ENCODE data around the gene TAS2R40.
"Not testable (repeated sequence)": the region's sequence is repeated elsewhere in the genome, so short reads cannot be mapped to it uniquely, and the experiment has no call there.

TAS2R40 gene

DNA sequence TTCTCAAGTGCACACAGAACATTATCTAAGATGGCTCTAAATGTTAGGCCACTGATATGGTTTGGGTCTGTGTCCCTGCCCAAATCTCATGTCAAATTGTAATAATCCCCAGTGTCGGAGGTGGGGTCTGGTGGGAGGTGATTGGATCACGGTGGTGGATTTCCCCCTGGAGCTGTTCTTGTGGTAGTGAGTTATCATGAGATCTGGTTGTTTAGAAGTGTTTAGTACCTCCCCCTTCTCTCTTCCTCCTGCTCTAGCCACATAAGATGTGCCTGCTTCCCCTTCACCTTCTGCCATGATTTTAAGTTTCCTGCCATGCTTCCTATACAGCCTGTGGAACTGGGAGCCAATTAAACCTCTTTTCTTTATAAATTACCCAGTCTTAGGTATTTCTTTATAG, 30.2 kb downstream of the TAS2R40 start:
- DNase-seq, result no peak

DNA sequence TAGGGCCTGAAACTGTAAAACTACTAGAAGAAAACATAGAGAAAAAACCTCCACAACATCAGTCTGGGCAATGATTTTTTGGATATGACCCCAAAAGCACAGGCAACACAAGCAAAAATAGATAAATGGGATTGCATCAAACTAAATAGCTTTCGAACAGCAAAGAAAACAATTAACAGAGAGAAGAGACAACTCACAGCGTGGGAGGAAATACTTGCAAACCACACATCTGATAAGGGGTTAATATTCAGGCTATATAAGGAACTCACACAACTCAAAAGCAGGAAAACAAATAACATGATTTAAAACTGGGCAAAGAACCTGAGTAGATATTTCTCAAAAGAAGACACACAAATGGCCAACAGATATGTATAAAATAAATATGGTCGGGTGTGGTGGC, 33.7 kb downstream of the TAS2R40 start:
- DNase-seq, result no peak

DNA sequence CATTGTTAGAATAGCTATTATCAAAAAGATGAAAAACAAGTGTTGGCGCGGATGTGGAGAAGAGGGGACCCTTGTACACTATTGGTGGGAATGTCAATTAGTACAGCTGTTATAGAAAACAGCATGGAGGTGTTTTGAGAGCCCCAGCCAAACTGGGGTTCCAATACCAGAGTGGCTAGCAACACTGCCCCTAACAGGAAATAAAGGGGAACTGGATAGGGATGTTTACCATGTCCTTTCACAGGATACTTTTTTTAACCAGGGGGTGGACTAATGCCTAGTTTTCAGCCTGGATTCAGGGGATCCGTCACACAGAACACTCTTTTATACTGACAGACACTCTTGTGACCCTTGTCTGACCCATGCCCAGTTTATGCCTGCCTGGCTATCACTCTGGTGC, 34.5 kb downstream of the TAS2R40 start:
- DNase-seq, result no peak

DNA sequence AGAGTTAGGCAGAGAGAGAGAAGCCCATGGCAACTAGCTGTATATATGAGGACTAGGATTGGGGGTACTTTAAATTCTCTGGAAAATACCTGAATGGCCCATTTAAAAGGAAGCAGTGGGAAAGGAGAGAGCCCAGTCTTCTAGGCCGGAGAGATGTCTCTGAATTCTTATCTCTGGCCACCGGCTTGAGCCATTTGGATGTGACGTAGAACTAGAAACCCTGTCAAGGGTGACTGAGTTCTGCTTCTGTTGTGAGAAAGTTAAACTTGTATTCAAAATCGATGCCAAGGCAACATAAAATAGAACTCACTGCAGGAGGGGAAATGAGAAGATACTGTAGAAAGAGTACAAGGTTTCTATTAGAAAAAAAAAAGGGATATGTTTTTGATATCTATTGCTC, 35.1 kb downstream of the TAS2R40 start:
- DNase-seq, result no peak

DNA sequence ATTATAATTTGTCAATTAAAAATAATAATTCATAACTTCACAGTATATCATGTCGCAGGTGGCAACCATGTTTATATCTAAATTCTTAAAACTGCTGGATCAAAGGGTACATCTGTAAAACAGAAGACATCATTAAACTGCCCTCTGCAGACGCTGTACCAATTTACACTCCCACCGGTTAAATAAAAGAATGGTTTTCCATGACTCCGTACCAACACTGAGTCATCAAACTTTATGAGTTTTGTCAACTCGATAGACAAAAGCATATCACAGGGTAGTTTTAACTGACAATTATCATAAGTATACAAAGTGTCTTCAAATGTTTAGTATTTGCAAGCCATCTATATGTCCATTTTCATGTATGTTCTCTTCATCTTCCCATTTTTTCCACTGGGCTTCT, 35.7 kb downstream of the TAS2R40 start:
- no peak for DNase-seq

DNA sequence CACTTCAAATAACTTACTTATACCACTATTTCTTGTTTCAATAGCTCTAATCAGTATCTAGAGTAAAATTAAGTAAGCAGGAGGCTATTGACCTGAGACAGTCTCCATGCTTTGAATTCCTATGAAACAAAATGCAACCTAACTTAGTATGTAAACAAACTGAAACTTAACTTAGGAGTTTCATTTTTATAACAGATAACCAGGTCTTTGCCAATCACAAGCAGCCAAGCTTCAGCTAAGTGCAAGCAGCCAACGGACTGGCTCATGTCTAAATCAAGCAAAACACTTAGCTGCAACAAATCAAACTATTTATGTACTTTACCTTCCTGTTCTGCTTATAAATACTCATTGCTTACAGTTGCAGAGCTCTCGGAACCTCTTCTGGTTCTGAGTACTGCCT, 37.0 kb downstream of the TAS2R40 start:
- no peak for DNase-seq

DNA sequence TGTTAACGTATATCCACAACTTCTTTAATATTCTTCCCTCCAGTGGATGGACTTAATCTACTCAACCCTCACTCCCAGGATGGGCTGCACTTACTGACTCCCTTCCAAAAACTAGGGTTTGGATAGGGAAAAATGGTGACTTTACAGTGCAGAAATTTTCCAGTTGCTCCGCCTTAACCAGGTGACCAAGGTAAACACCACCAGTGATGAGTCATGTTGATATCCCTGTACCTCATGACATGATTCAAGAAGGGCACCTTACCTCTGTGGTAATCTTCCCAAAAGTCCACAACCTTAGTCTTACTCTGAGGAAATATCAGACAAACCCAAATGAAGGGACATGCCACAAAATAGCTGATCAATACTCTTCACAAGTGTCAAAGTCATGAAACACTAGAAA, 37.9 kb downstream of the TAS2R40 start:
- no peak for DNase-seq

DNA sequence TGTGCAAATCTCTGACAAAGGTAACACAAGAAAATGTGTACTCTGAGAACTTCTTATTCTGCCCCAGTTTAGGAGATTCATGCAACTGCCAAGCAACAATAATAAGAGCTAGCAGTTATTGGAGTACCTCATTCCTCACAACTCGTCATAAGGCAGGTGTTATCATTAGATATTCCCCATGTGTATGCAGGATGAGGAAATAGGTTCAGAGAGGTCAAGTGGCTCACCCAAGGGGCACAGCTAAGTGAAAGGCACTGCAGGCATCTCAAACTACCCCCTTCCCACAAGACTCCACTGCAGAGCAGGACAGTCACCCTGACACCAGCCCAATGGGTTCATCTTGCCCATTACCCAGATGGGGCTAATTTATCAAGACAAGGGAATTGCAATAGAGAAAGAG, 40.1 kb downstream of the TAS2R40 start:
- DNase-seq, result no peak

DNA sequence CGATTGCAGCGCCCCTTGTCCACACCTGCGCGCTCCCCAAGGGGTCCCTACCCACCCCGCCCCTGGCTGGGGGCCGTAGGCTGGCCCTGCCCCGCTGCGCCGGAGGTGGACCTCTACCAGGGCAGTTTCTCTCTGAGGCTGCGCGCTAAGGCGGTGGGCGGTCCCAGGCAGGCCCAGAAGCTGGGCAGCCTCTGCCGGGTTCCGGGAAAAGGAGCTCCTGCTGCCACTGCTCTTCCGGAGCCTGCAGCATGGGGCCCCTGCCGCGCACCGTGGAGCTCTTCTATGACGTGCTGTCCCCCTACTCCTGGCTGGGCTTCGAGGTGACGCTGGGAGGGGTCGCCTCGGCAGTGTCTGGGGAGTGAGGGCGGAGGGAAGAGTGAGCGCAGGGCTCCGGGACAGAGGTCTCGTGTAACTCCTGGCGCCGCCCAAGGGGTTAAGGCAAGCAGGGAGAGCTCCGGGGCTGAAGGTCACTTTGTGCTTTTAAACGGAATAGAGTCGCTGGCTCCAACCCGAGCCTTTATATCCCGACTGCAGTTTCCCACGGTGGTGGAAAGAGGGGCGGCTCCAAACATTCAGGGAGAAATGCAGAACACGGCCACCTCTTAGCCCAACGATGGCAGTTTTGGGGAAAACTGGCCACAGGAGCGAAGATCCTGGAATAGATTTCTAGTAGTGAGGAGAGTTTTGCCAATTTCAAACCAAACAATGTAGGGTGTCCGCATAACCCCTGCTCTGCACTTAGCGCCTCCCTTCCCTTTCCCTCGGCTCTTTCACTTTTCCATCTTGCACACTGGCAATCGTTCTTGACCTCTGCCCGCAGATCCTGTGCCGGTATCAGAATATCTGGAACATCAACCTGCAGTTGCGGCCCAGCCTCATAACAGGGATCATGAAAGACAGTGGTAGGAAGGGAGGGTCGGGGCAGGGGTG, 41.7 kb downstream of the TAS2R40 start, which contains the start of gene GSTK1:
Gene GSTK1, plus strand, starts transcription at position 176 of the 930 bp plus-strand sequence. Its CDS starts 73 bp downstream, at position 249.
- DNase-seq, result peak; percentile 64

DNA sequence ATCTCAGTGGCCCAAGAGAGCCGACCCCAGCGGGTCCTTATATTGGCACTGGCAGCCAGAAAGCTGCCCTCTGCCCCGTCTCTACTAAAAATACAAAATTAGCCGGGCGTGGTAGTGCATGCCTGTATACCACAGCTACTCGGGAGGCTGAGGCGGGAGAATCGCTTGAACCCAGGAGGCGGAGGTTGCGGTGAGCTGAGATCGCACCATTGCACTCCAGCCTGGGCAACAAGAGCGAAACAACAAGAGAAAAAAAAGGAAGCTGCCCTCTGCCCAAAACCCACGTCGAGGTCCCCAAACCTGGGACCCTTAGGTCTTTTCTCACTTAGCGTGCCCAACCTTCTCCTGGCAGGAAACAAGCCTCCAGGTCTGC, 42.3 kb downstream of the TAS2R40 start:
- not testable (repeated sequence) for DNase-seq

DNA sequence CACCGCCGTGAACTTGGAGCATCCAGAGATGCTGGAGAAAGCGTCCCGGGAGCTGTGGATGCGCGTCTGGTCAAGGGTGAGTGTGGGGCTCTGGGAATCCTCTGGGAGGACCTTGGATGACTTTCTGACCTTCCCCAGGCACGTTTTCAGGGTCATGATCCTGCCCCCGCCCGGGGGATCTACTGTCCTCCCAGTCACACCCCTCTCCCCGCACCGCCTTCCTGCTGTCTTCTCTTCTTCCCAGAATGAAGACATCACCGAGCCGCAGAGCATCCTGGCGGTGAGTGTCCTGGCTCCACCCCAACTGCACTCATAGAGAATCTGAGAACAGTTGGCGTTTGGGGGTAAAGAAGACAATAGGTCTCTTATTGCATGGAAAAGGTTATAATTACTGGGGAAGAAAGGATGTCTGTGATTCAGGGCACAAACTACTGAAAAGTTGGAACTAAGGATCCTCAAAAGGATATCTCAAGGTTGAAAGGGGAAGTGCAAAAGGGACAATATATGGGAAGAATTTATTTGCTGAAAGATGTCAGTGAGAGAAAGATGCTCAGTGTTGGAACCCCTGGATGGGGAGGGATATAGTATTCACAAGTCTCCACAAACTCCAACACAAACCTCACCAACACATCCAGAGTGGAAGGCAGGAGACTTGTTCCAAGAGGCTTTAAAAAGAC, 43.3 kb downstream of the TAS2R40 start:
- DNase-seq, result no peak

DNA sequence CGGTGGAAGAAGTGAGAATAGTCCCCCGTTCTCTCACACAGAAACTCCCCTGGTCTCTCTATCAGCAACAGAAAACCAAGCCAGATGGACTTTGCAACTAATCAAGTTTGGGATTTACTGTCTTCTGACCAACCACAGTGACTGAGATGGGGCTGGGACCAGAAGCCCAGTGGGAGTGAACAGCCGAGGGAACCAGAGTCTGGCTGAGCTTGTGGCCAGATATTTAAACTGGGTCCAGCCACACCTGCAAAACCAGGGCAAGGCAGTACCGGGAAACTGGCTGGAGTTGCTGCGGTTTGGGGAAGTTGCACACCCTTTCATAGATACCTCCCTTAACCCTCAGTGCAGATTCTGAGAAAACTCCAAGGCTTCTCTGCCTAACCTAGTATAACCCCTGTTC, 47.4 kb downstream of the TAS2R40 start:
- no peak for DNase-seq

DNA sequence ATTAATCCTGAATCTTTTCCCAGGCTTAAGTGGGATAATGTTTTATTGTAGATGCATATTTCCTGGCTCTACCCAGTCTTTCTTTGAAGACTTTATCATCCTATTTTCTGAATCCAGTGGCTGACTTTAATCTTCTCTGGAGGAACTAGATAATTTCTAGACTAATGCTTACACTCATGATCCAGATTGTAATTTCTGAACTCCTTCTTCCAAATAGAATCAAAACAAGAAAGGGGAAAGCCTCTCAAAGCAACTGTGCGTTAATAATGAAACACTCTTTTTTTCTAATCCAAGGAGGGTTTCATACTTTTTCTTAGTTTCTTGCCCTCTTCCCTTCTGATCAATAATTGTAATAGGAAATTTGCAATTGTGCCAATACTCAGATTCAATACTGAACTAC, 49.4 kb downstream of the TAS2R40 start:
- no peak for DNase-seq

Data from fibroblast of upper back skin (primary cell).